IMR-90 (cell line): ENCODE measurements around the gene CHAF1B. TPM values are rescaled to one million over a fixed set of nuclear protein-coding genes. Genes with fewer than 3 reads are reported as not detected.
"Not testable (repeated sequence)": the region's sequence is repeated elsewhere in the genome, so short reads cannot be mapped to it uniquely, and the experiment has no call there.

Experiments used
- ATAC-seq: fragments of 200-7000 bp; cut with Tn5 transposase; 2 replicates; pipeline ENCODE4 v1.9.1; 2020; ENCODE audit warnings: low read depth, mild to moderate bottlenecking, moderate library complexity
- BruUV-seq: library from RNA; stranded (reverse); fragments of 400-500 nt; replicated peaks from 2 replicates; lab custom pipeline; 2021; lab: Mats Ljungman, UMichigan
- CTCF ChIA-PET: fragments of 300-600 bp; formaldehyde crosslinking; extraction: SDS; loops from one replicate; lab custom pipeline; 2021; ENCODE audit warnings: antibody characterized with exemption; lab: Yijun Ruan, JAX
- POLR2A ChIA-PET: fragments of 300-600 bp; sonication (Branson Sonifier 250); formaldehyde crosslinking; loops from one replicate; lab custom pipeline; 2022; ENCODE audit warnings: antibody characterized with exemption; ENCODE audit not compliant: unreplicated experiment; lab: Charles Lee
- DNase-seq: peaks from one replicate; pipeline ENCODE4 v3.0.0; 2013
- H2AFZ ChIP-seq: replicated peaks from 2 replicates; pipeline ENCODE3; 2013; ENCODE audit warnings: low read length, mild to moderate bottlenecking; ENCODE audit not compliant: poor library complexity
- H2AK5ac ChIP-seq: 2 replicates; pipeline ENCODE4 v1.6.1; 2013; ENCODE audit warnings: low read depth, low read length, inconsistent platforms
- H2AK9ac ChIP-seq: replicated peaks from 2 replicates; pipeline ENCODE3; 2013; ENCODE audit warnings: mild to moderate bottlenecking, low read depth, low read length, moderate library complexity; ENCODE audit not compliant: poor library complexity
- H2BK120ac ChIP-seq: 2 replicates; pipeline ENCODE4 v1.6.1; 2013; ENCODE audit warnings: low read depth, low read length, inconsistent platforms
- H2BK15ac ChIP-seq: 3 replicates; pipeline ENCODE4 v1.6.1; 2013; ENCODE audit warnings: low read depth, low read length, inconsistent platforms
- H2BK20ac ChIP-seq: 2 replicates; pipeline ENCODE4 v1.6.1; 2013; ENCODE audit warnings: low read depth, mild to moderate bottlenecking, inconsistent platforms, low read length, moderate library complexity
- H2BK5ac ChIP-seq: 2 replicates; pipeline ENCODE4 v1.6.1; 2013; ENCODE audit warnings: mild to moderate bottlenecking, low read depth, low read length, inconsistent platforms; ENCODE audit not compliant: poor library complexity, severe bottlenecking
- H3K14ac ChIP-seq: replicated peaks from 2 replicates; pipeline ENCODE4 v1.6.1; 2013; ENCODE audit warnings: low read depth, low read length, inconsistent platforms
- H3K18ac ChIP-seq: 2 replicates; pipeline ENCODE4 v1.6.1; 2013; ENCODE audit warnings: low read depth, low read length, control low read depth
- H3K23ac ChIP-seq: 2 replicates; pipeline ENCODE4 v1.6.1; 2013; ENCODE audit warnings: low read depth, low read length, inconsistent platforms
- H3K27ac ChIP-seq: 2 replicates; pipeline ENCODE4 v1.5.1; 2013; ENCODE audit warnings: mild to moderate bottlenecking, control low read depth, low read length; ENCODE audit not compliant: insufficient read depth
- H3K27me3 ChIP-seq: 2 replicates; pipeline ENCODE4 v1.6.1; 2013; ENCODE audit warnings: low read length; ENCODE audit not compliant: control insufficient read depth, insufficient read depth
- H3K36me3 ChIP-seq: 2 replicates; pipeline ENCODE4 v1.6.1; 2013; ENCODE audit warnings: low read length, mixed read lengths; ENCODE audit not compliant: control insufficient read depth, insufficient read depth
- H3K4ac ChIP-seq: 2 replicates; pipeline ENCODE4 v1.6.1; 2013; ENCODE audit warnings: low read depth, low read length, inconsistent platforms
- H3K4me1 ChIP-seq: 2 replicates; pipeline ENCODE4 v1.6.1; 2013; ENCODE audit warnings: low read length, mixed read lengths; ENCODE audit not compliant: control insufficient read depth, insufficient read depth
- H3K4me2 ChIP-seq: 2 replicates; pipeline ENCODE4 v1.6.1; 2013; ENCODE audit warnings: low read depth, mild to moderate bottlenecking, control low read depth, low read length, moderate library complexity
- H3K4me3 ChIP-seq: 2 replicates; pipeline ENCODE4 v1.5.1; 2013; ENCODE audit warnings: low read depth, mild to moderate bottlenecking, control low read depth, low read length, moderate library complexity; ENCODE audit not compliant: insufficient read depth
- H3K56ac ChIP-seq: 2 replicates; pipeline ENCODE4 v1.6.1; 2013; ENCODE audit warnings: low read length, inconsistent platforms; ENCODE audit not compliant: insufficient read depth; ENCODE audit errors: extremely low read depth
- H3K79me1 ChIP-seq, 2 experiments: 2 replicates each; pipeline ENCODE4 v1.6.1; 2013; ENCODE audit warnings: low read length in 2 of 2, inconsistent platforms in 1 of 2, low read depth in 1 of 2
- H3K9ac ChIP-seq: 2 replicates; pipeline ENCODE4 v1.6.1; 2013; ENCODE audit warnings: low read depth, low read length, control low read depth
- H3K9me1 ChIP-seq: 2 replicates; pipeline ENCODE4 v1.6.1; 2013; ENCODE audit warnings: low read length, inconsistent platforms; ENCODE audit not compliant: insufficient read depth
- H3K9me3 ChIP-seq: 2 replicates; pipeline ENCODE4 v1.6.1; 2013; ENCODE audit warnings: low read length; ENCODE audit not compliant: control insufficient read depth, insufficient read depth
- H4K20me1 ChIP-seq: 2 replicates; pipeline ENCODE4 v1.6.1; 2013; ENCODE audit warnings: low read length, inconsistent platforms; ENCODE audit not compliant: insufficient read depth
- H4K5ac ChIP-seq: 2 replicates; pipeline ENCODE4 v1.6.1; 2013; ENCODE audit warnings: mild to moderate bottlenecking, low read depth, low read length, control low read depth
- H4K8ac ChIP-seq, 2 experiments: 2 replicates each; pipeline ENCODE4 v1.6.1; 2013; ENCODE audit warnings: low read depth in 2 of 2, low read length in 2 of 2, control low read depth in 1 of 2, inconsistent platforms in 1 of 2
- H4K91ac ChIP-seq: 2 replicates; pipeline ENCODE4 v1.6.1; 2013; ENCODE audit warnings: low read depth, low read length, inconsistent platforms; ENCODE audit not compliant: insufficient read depth
- WGBS, 2 experiments: methylation state at CpG; one replicate each; pipeline versions ENCODE4 v1.1.5 to v1.1.7; 2013; ENCODE audit warnings: missing lambda C conversion rate in 2 of 2; ENCODE audit not compliant: insufficient read length in 1 of 2; ENCODE audit errors: extremely low coverage in 2 of 2; 5-methylcytosine and 5-hydroxymethylcytosine counted together
- dilution Hi-C: fragments of 300-500 bp; cut with HindIII; formaldehyde crosslinking; loops from one replicate; pipeline ENCODE4 v1.14.3; 2018; ENCODE audit warnings: low sequenced_read_pairs; ENCODE audit not compliant: unreplicated experiment
- in situ Hi-C: fragments of 300-500 bp; cut with MboI; formaldehyde crosslinking; loops from 3 replicates; pipeline ENCODE4 v1.14.3; 2019; ENCODE audit warnings: low sequenced_read_pairs, inconsistent platforms, mixed read lengths
- intact Hi-C: fragments of 100-400 bp; cut with micrococcal nuclease; formaldehyde crosslinking; loops from 2 replicates; pipeline ENCODE4 v1.10.0; 2022
- polyA plus RNA-seq, 3 experiments: library from polyadenylated mRNA; depleted of rRNA; stranded (reverse); fragments of >200 nt; gene quantifications; 2 replicates each; pipeline ENCODE4 v1.2.3, GENCODE V29; 2012; ENCODE audit warnings: low replicate concordance in 1 of 3
- total RNA-seq: library from RNA; depleted of rRNA; stranded (reverse); fragments of >200 nt; gene quantifications from 2 replicates; pipeline ENCODE4 v1.2.3, GENCODE V29; 2012

Gene CHAF1B
- total and polyA plus RNA-seq, 2 of the 4 experiments (the other 2 are of a cell fraction): 4.5 to 6.4 TPM

DNA sequence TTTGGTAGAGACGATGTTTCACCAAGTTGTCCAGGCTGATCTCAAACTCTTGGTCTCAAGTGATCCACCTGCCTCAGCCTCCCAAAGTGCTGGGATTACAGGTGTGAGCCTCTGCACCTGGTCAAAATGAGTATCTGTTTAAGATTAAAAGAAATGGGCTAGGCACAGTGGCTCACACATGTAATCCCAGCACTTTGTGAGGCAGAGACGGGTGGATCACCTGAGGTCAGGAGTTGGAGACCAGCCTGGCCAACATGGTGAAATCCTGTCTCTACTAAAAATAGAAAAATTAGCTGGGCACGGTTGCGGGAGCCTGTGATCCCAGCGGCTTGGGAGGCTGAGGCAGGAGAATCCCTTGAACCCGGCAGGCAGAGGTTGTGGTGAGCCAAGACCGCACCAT lies 42.6 kb upstream of the CHAF1B start:
- not testable (repeated sequence) for BruUV-seq

More for the DNA sequence above, 42.6 kb upstream of the CHAF1B start:
- H4K5ac ChIP-seq, intact Hi-C loops, H2BK120ac ChIP-seq, H3K4me1 ChIP-seq, H3K9ac ChIP-seq, H4K20me1 ChIP-seq, H3K27me3 ChIP-seq, H3K23ac ChIP-seq, H3K18ac ChIP-seq, H2AFZ ChIP-seq, in situ Hi-C loops, H2AK5ac ChIP-seq, ATAC-seq, H3K27ac ChIP-seq, H2BK15ac ChIP-seq, H4K91ac ChIP-seq, H3K4me2 ChIP-seq, CTCF ChIA-PET, H3K56ac ChIP-seq, H3K9me3 ChIP-seq, H4K8ac ChIP-seq, H2BK20ac ChIP-seq, H2AK9ac ChIP-seq, H2BK5ac ChIP-seq, H3K4ac ChIP-seq, POLR2A ChIA-PET, H3K4me3 ChIP-seq, dilution Hi-C loops, DNase-seq, H3K9me1 ChIP-seq, H3K14ac ChIP-seq: not testable (repeated sequence)
- peaks cover 26 to 47% of the 10 kb centered on the region in 2 experiments for H3K79me1 ChIP-seq
- peaks cover 57% of the 10 kb centered on the region for H3K36me3 ChIP-seq
- 100% methylated on average over 1 of the region's 7 CpGs; no CpG with 5 or more reads in 1 of the 2 experiments for WGBS, 2 experiments
